ENCODE results near the gene CDYL2. TPM values are rescaled to one million over a fixed set of nuclear protein-coding genes. Genes with fewer than 3 reads are reported as not detected.

The CDYL2 gene
- polyA plus RNA-seq, 4 donors = 1.9 to 3.0 (median 2.8) TPM

- DNase-seq = peak; percentile 55 to 81
- 0 to 1% (median 0%) methylated on average over 29 to 80 of the region's 80 CpGs for WGBS, 3 donors
- H3K4me1 ChIP-seq (ENCODE audit: control insufficient read depth in 3 of 3, insufficient read depth in 2 of 3, low read depth in 1 of 3, low read length in 2 of 3) = no peaks in the 10 kb centered on the region
- FAIRE-seq = no peak
- no peaks in the 10 kb centered on the region for H3K27me3 ChIP-seq (ENCODE audit: control insufficient read depth in 3 of 3, insufficient read depth in 3 of 3, low read length in 3 of 3)
- H3K27ac ChIP-seq (ENCODE audit: low read depth in 1 of 3, low read length in 2 of 3) = peak overlapping the region; percentile 59 to 87 (median 73)
- peak overlapping the region; percentile 37 to 96 (median 64) for H3K4me3 ChIP-seq (ENCODE audit: low read depth in 1 of 3, low read length in 3 of 3)
- H3K36me3 ChIP-seq (ENCODE audit: control insufficient read depth in 3 of 3, insufficient read depth in 2 of 3, low read depth in 1 of 3, low read length in 3 of 3) = peaks cover 0 to 3% (median 0%) of the 10 kb centered on the region in 3 donors
- H3K9me3 ChIP-seq (ENCODE audit: control insufficient read depth in 2 of 2, insufficient read depth in 1 of 2, low read depth in 1 of 2, low read length in 1 of 2) = peaks cover 0 to 6% of the 10 kb centered on the region in 2 donors
Observed at GRCh38 chr16:80804056-80804525, 307 bp downstream of the CDYL2 start.

GRCh38 chr16:80803339-80804055 is 901 bp downstream of the CDYL2 start:
- 4 to 8% (median 5%) methylated on average over 23 to 85 of the region's 87 CpGs for WGBS, 3 donors
- Histone ChIP-seq H3K9me3 (ENCODE audit: control insufficient read depth in 2 of 2, insufficient read depth in 1 of 2, low read depth in 1 of 2, low read length in 1 of 2) (peaks cover 0 to 6% of the 10 kb centered on the region in 2 donors), H3K4me3 (ENCODE audit: low read depth in 1 of 3, low read length in 3 of 3) (peak overlapping the region; percentile 37 to 96 (median 55)), H3K27me3 (ENCODE audit: control insufficient read depth in 3 of 3, insufficient read depth in 3 of 3, low read length in 3 of 3) (no peaks in the 10 kb centered on the region), H3K36me3 (ENCODE audit: control insufficient read depth in 3 of 3, insufficient read depth in 2 of 3, low read depth in 1 of 3, low read length in 3 of 3) (peaks cover 0 to 3% (median 0%) of the 10 kb centered on the region in 3 donors), H3K4me1 (ENCODE audit: control insufficient read depth in 3 of 3, insufficient read depth in 2 of 3, low read depth in 1 of 3, low read length in 2 of 3) (no peaks in the 10 kb centered on the region), H3K27ac (ENCODE audit: low read depth in 1 of 3, low read length in 2 of 3) (peak overlapping the region in 1 of 3 donors; percentile 40)
- peak; percentile 52 to 58 for DNase-seq
- no peak for FAIRE-seq

GRCh38 chr16:80802902-80803301 is 1.5 kb downstream of the CDYL2 start:
- peak overlapping the region; percentile 27 to 96 (median 37) for H3K4me3 ChIP-seq (ENCODE audit: low read depth in 1 of 3, low read length in 3 of 3)
- no peaks in the 10 kb centered on the region for H3K27me3 ChIP-seq (ENCODE audit: control insufficient read depth in 3 of 3, insufficient read depth in 3 of 3, low read length in 3 of 3)
- DNase-seq (no peak), FAIRE-seq (no peak)
- H3K27ac ChIP-seq (ENCODE audit: low read depth in 1 of 3, low read length in 2 of 3) = peak overlapping the region in 1 of 3 donors; percentile 29
- peaks cover 0 to 6% of the 10 kb centered on the region in 2 donors for H3K9me3 ChIP-seq (ENCODE audit: control insufficient read depth in 2 of 2, insufficient read depth in 1 of 2, low read depth in 1 of 2, low read length in 1 of 2)
- 83 to 96% (median 94%) methylated on average over 7 of the region's 7 CpGs for WGBS, 3 donors
- H3K4me1 ChIP-seq (ENCODE audit: control insufficient read depth in 3 of 3, insufficient read depth in 2 of 3, low read depth in 1 of 3, low read length in 2 of 3) = no peaks in the 10 kb centered on the region
- peaks cover 0 to 3% (median 0%) of the 10 kb centered on the region in 3 donors for H3K36me3 ChIP-seq (ENCODE audit: control insufficient read depth in 3 of 3, insufficient read depth in 2 of 3, low read depth in 1 of 3, low read length in 3 of 3)

GRCh38 chr16:80802138-80802537 is 2.3 kb downstream of the CDYL2 start:
- H3K4me1 ChIP-seq (ENCODE audit: control insufficient read depth in 3 of 3, insufficient read depth in 2 of 3, low read depth in 1 of 3, low read length in 2 of 3) = no peaks in the 10 kb centered on the region
- FAIRE-seq = no peak
- DNase-seq = no peak
- no peak overlapping the region for H3K27ac ChIP-seq (ENCODE audit: low read depth in 1 of 3, low read length in 2 of 3)
- no peaks in the 10 kb centered on the region for H3K27me3 ChIP-seq (ENCODE audit: control insufficient read depth in 3 of 3, insufficient read depth in 3 of 3, low read length in 3 of 3)
- H3K36me3 ChIP-seq (ENCODE audit: control insufficient read depth in 3 of 3, insufficient read depth in 2 of 3, low read depth in 1 of 3, low read length in 3 of 3) = peaks cover 0 to 3% (median 0%) of the 10 kb centered on the region in 3 donors
- peaks cover 0 to 6% of the 10 kb centered on the region in 2 donors for H3K9me3 ChIP-seq (ENCODE audit: control insufficient read depth in 2 of 2, insufficient read depth in 1 of 2, low read depth in 1 of 2, low read length in 1 of 2)
- no peak overlapping the region for H3K4me3 ChIP-seq (ENCODE audit: low read depth in 1 of 3, low read length in 3 of 3)
- WGBS, 3 donors = 93 to 94% (median 93%) methylated on average over 4 of the region's 4 CpGs

GRCh38 chr16:80794071-80794470 is 10.3 kb downstream of the CDYL2 start:
- DNase-seq (no peak), FAIRE-seq (no peak)
- Histone ChIP-seq H3K4me1 (ENCODE audit: control insufficient read depth in 3 of 3, insufficient read depth in 2 of 3, low read depth in 1 of 3, low read length in 2 of 3) (no peaks in the 10 kb centered on the region), H3K27me3 (ENCODE audit: control insufficient read depth in 3 of 3, insufficient read depth in 3 of 3, low read length in 3 of 3) (no peaks in the 10 kb centered on the region), H3K27ac (ENCODE audit: low read depth in 1 of 3, low read length in 2 of 3) (no peak overlapping the region), H3K36me3 (ENCODE audit: control insufficient read depth in 3 of 3, insufficient read depth in 2 of 3, low read depth in 1 of 3, low read length in 3 of 3) (no peaks in the 10 kb centered on the region), H3K9me3 (ENCODE audit: control insufficient read depth in 2 of 2, insufficient read depth in 1 of 2, low read depth in 1 of 2, low read length in 1 of 2) (peaks cover 0 to 9% of the 10 kb centered on the region in 2 donors), H3K4me3 (ENCODE audit: low read depth in 1 of 3, low read length in 3 of 3) (no peak overlapping the region)
- 84 to 98% (median 97%) methylated on average over 3 of the region's 3 CpGs for WGBS, 3 donors

- Histone ChIP-seq H3K4me3 (ENCODE audit: low read depth in 1 of 3, low read length in 3 of 3) (no peak overlapping the region), H3K27ac (ENCODE audit: low read depth in 1 of 3, low read length in 2 of 3) (no peak overlapping the region), H3K4me1 (ENCODE audit: control insufficient read depth in 3 of 3, insufficient read depth in 2 of 3, low read depth in 1 of 3, low read length in 2 of 3) (no peaks in the 10 kb centered on the region), H3K9me3 (ENCODE audit: control insufficient read depth in 2 of 2, insufficient read depth in 1 of 2, low read depth in 1 of 2, low read length in 1 of 2) (peaks cover 0 to 11% of the 10 kb centered on the region in 2 donors), H3K36me3 (ENCODE audit: control insufficient read depth in 3 of 3, insufficient read depth in 2 of 3, low read depth in 1 of 3, low read length in 3 of 3) (no peaks in the 10 kb centered on the region), H3K27me3 (ENCODE audit: control insufficient read depth in 3 of 3, insufficient read depth in 3 of 3, low read length in 3 of 3) (no peaks in the 10 kb centered on the region)
- no peak for DNase-seq
- 89 to 98% (median 94%) methylated on average over 2 of the region's 2 CpGs for WGBS, 3 donors
- FAIRE-seq = no peak
Observed at GRCh38 chr16:80792031-80792430, 12.4 kb downstream of the CDYL2 start.

GRCh38 chr16:80791411-80791810 is 13.0 kb downstream of the CDYL2 start:
- DNase-seq (no peak), FAIRE-seq (no peak)
- H3K4me3 ChIP-seq (ENCODE audit: low read depth in 1 of 3, low read length in 3 of 3) = no peak overlapping the region
- no peaks in the 10 kb centered on the region for H3K36me3 ChIP-seq (ENCODE audit: control insufficient read depth in 3 of 3, insufficient read depth in 2 of 3, low read depth in 1 of 3, low read length in 3 of 3)
- H3K27ac ChIP-seq (ENCODE audit: low read depth in 1 of 3, low read length in 2 of 3) = no peak overlapping the region
- H3K9me3 ChIP-seq (ENCODE audit: control insufficient read depth in 2 of 2, insufficient read depth in 1 of 2, low read depth in 1 of 2, low read length in 1 of 2) = peaks cover 0 to 11% of the 10 kb centered on the region in 2 donors
- no peaks in the 10 kb centered on the region for H3K27me3 ChIP-seq (ENCODE audit: control insufficient read depth in 3 of 3, insufficient read depth in 3 of 3, low read length in 3 of 3)
- no peaks in the 10 kb centered on the region for H3K4me1 ChIP-seq (ENCODE audit: control insufficient read depth in 3 of 3, insufficient read depth in 2 of 3, low read depth in 1 of 3, low read length in 2 of 3)
- WGBS, 3 donors = 53 to 59% (median 53%) methylated on average over 1 of the region's 1 CpG

- no peak for DNase-seq
- peaks cover 0 to 11% of the 10 kb centered on the region in 2 donors for H3K9me3 ChIP-seq (ENCODE audit: control insufficient read depth in 2 of 2, insufficient read depth in 1 of 2, low read depth in 1 of 2, low read length in 1 of 2)
- no peak overlapping the region for H3K27ac ChIP-seq (ENCODE audit: low read depth in 1 of 3, low read length in 2 of 3)
- H3K4me1 ChIP-seq (ENCODE audit: control insufficient read depth in 3 of 3, insufficient read depth in 2 of 3, low read depth in 1 of 3, low read length in 2 of 3) = no peaks in the 10 kb centered on the region
- no peaks in the 10 kb centered on the region for H3K27me3 ChIP-seq (ENCODE audit: control insufficient read depth in 3 of 3, insufficient read depth in 3 of 3, low read length in 3 of 3)
- H3K4me3 ChIP-seq (ENCODE audit: low read depth in 1 of 3, low read length in 3 of 3) = no peak overlapping the region
- FAIRE-seq = no peak
- WGBS, 3 donors = 91 to 97% (median 95%) methylated on average over 5 of the region's 5 CpGs
- H3K36me3 ChIP-seq (ENCODE audit: control insufficient read depth in 3 of 3, insufficient read depth in 2 of 3, low read depth in 1 of 3, low read length in 3 of 3) = no peaks in the 10 kb centered on the region
Observed at GRCh38 chr16:80790751-80791150, 13.6 kb downstream of the CDYL2 start.
